Neural cell (in vitro differentiated cells): Measurements from ENCODE around the gene CACNG8.

Source experiments
- EP300 ChIP-seq: fragments of 450-650 bp; conservative IDR thresholded peaks from 2 replicates; pipeline ENCODE4 v1.6.1; 2014; ENCODE audit warnings: antibody characterized with exemption, mild to moderate bottlenecking, moderate library complexity; ENCODE audit not compliant: poor library complexity, severe bottlenecking
- EZH2 ChIP-seq: fragments of 200-600, 300-800 bp; shearing (Covaris generic), sonication (generic); IDR thresholded peaks from 2 replicates; pipeline ENCODE4 v1.6.1; 2014; ENCODE audit warnings: antibody characterized with exemption, low read length, borderline replicate concordance, mild to moderate bottlenecking; ENCODE audit not compliant: insufficient read depth, poor library complexity, severe bottlenecking
- MXI1 ChIP-seq: fragments of 450-650 bp; conservative IDR thresholded peaks from 2 replicates; pipeline ENCODE4 v1.6.1; 2014; ENCODE audit warnings: antibody characterized with exemption, mild to moderate bottlenecking; ENCODE audit not compliant: poor library complexity, severe bottlenecking
- POLR2AphosphoS5 ChIP-seq: IDR thresholded peaks from 2 replicates; pipeline ENCODE4 v1.6.1; 2012
- RAD21 ChIP-seq: fragments of 450-650 bp; conservative IDR thresholded peaks from 2 replicates; pipeline ENCODE4 v1.6.1; 2014; ENCODE audit warnings: antibody characterized with exemption, mild to moderate bottlenecking, moderate library complexity
- SMC3 ChIP-seq: fragments of 450-650 bp; conservative IDR thresholded peaks from 2 replicates; pipeline ENCODE4 v1.6.1; 2014; ENCODE audit warnings: antibody characterized with exemption, mild to moderate bottlenecking, moderate library complexity; ENCODE audit not compliant: poor library complexity
- TAF1 ChIP-seq: IDR thresholded peaks from 2 replicates; pipeline ENCODE4 v1.6.1; 2012; ENCODE audit warnings: low read depth
- TF ChIP-seq, protein P1 (sequence below): fragments of 450-650 bp; IDR thresholded peaks from 2 replicates; pipeline ENCODE4 v1.5.1; 2014; ENCODE audit warnings: antibody characterized with exemption, mild to moderate bottlenecking, moderate library complexity; ENCODE audit not compliant: poor library complexity, severe bottlenecking
- TF ChIP-seq, protein P2 (sequence below): IDR thresholded peaks from 2 replicates; pipeline ENCODE4 v1.6.1; 2012; ENCODE audit warnings: borderline replicate concordance

DNA sequence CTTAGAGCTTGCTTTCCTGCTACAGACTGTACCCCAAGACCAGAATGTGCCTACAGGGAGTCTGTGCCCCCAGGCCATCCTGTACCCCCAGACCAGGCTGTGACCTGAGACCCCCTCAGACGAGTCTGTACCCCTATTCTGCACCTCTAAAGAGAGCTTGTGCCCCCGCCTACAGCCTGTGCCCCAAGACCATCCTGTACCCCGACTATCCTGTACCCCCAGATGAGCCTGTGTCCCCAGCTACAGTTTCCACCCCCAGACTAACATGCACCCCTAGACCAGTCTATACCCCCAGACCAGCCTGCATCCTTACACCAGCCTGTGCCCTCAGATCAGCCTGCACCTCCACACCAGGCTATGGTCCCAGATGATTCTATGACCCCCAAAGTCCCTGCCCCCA lies 30.7 kb downstream of the CACNG8 start:
- TF ChIP-seq, protein P1, sequence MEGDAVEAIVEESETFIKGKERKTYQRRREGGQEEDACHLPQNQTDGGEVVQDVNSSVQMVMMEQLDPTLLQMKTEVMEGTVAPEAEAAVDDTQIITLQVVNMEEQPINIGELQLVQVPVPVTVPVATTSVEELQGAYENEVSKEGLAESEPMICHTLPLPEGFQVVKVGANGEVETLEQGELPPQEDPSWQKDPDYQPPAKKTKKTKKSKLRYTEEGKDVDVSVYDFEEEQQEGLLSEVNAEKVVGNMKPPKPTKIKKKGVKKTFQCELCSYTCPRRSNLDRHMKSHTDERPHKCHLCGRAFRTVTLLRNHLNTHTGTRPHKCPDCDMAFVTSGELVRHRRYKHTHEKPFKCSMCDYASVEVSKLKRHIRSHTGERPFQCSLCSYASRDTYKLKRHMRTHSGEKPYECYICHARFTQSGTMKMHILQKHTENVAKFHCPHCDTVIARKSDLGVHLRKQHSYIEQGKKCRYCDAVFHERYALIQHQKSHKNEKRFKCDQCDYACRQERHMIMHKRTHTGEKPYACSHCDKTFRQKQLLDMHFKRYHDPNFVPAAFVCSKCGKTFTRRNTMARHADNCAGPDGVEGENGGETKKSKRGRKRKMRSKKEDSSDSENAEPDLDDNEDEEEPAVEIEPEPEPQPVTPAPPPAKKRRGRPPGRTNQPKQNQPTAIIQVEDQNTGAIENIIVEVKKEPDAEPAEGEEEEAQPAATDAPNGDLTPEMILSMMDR, result no peak
- TF ChIP-seq EZH2 (no peak), TAF1 (no peak), EP300 (no peak), POLR2AphosphoS5 (no peak), MXI1 (no peak), SMC3 (no peak), RAD21 (no peak)
- TF ChIP-seq, protein P2, sequence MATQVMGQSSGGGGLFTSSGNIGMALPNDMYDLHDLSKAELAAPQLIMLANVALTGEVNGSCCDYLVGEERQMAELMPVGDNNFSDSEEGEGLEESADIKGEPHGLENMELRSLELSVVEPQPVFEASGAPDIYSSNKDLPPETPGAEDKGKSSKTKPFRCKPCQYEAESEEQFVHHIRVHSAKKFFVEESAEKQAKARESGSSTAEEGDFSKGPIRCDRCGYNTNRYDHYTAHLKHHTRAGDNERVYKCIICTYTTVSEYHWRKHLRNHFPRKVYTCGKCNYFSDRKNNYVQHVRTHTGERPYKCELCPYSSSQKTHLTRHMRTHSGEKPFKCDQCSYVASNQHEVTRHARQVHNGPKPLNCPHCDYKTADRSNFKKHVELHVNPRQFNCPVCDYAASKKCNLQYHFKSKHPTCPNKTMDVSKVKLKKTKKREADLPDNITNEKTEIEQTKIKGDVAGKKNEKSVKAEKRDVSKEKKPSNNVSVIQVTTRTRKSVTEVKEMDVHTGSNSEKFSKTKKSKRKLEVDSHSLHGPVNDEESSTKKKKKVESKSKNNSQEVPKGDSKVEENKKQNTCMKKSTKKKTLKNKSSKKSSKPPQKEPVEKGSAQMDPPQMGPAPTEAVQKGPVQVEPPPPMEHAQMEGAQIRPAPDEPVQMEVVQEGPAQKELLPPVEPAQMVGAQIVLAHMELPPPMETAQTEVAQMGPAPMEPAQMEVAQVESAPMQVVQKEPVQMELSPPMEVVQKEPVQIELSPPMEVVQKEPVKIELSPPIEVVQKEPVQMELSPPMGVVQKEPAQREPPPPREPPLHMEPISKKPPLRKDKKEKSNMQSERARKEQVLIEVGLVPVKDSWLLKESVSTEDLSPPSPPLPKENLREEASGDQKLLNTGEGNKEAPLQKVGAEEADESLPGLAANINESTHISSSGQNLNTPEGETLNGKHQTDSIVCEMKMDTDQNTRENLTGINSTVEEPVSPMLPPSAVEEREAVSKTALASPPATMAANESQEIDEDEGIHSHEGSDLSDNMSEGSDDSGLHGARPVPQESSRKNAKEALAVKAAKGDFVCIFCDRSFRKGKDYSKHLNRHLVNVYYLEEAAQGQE, result no peak
